Prostate gland (tissue), 2 donors: ENCODE results near the gene MICAL3.

ENCODE experiments used
- CTCF ChIP-seq, 4 experiments: fragments of 200-600 bp in 2 of 4; fragments of 450-650 bp in 2 of 4; sonication (generic) in 2 of 4; IDR thresholded peaks; 1 replicate in 3 of 4; 2 replicates in 1 of 4; pipeline ENCODE4 v1.5.1; 2016 to 2019; ENCODE audit warnings: antibody characterized with exemption in 4 of 4, mild to moderate bottlenecking in 2 of 4, moderate library complexity in 2 of 4
- POLR2A ChIP-seq: fragments of 450-650 bp; IDR thresholded peaks from one replicate; pipeline ENCODE4 v1.6.1; 2016; ENCODE audit warnings: antibody characterized with exemption, mild to moderate bottlenecking
- POLR2AphosphoS5 ChIP-seq: sonication (generic); formaldehyde crosslinking; IDR thresholded peaks from one replicate; pipeline ENCODE4 v1.6.1; 2017; ENCODE audit warnings: antibody characterized with exemption

- TF ChIP-seq CTCF (IDR thresholded peaks at IDR 0.05) (no peak), POLR2AphosphoS5 (no peak), POLR2A (no peak)
Observed at GRCh38 chr22:18066181-18066859, 42.0 kb upstream of the MICAL3 start.
